Measurements from ENCODE around the gene LRRC56.

The LRRC56 gene

DNA sequence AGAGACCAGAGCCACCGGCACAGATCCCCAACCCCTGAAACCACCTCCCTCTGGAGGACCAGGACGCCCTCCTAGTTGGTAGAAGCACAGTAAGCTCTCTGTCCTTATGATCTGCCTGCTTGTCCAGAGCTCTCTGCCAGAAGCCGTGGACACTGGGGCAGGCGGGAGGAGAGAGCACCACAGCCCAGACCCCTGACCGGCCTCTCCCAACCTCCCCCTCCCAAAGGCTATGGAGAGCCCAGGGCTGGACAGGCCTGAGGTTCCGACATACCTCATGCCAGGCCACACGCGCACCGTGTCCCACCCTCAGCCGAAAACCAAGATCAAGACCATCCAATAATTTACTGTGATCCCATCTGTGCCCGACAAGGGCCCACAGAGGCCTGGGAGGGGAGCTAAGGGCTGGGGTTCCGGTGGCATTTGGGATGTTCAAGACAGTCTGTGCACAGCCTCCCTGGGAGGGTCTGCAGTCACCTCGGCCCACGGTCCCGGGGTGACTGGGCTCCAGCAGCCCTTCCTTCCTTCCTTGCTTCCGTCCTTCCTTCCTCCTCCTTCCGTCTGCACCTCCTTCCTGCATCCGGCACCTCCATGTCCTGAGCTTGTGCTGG lies 5.3 kb upstream of the LRRC56 start:
- no peak for TF ChIP-seq TAF1 (IDR thresholded peaks at IDR 0.05; ENCODE audit: borderline replicate concordance, insufficient read depth, low read length)
- TF ChIP-seq, protein P1, sequence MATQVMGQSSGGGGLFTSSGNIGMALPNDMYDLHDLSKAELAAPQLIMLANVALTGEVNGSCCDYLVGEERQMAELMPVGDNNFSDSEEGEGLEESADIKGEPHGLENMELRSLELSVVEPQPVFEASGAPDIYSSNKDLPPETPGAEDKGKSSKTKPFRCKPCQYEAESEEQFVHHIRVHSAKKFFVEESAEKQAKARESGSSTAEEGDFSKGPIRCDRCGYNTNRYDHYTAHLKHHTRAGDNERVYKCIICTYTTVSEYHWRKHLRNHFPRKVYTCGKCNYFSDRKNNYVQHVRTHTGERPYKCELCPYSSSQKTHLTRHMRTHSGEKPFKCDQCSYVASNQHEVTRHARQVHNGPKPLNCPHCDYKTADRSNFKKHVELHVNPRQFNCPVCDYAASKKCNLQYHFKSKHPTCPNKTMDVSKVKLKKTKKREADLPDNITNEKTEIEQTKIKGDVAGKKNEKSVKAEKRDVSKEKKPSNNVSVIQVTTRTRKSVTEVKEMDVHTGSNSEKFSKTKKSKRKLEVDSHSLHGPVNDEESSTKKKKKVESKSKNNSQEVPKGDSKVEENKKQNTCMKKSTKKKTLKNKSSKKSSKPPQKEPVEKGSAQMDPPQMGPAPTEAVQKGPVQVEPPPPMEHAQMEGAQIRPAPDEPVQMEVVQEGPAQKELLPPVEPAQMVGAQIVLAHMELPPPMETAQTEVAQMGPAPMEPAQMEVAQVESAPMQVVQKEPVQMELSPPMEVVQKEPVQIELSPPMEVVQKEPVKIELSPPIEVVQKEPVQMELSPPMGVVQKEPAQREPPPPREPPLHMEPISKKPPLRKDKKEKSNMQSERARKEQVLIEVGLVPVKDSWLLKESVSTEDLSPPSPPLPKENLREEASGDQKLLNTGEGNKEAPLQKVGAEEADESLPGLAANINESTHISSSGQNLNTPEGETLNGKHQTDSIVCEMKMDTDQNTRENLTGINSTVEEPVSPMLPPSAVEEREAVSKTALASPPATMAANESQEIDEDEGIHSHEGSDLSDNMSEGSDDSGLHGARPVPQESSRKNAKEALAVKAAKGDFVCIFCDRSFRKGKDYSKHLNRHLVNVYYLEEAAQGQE (IDR thresholded peaks at IDR 0.05; ENCODE audit: insufficient read depth in 1 of 2, low read depth in 2 of 2, low read length in 2 of 2): no peak
- TF ChIP-seq POLR2AphosphoS5 (IDR thresholded peaks at IDR 0.05; ENCODE audit: low read depth, low read length): no peak
- TF ChIP-seq FOXP2 (optimal IDR thresholded peaks at IDR 0.05; ENCODE audit: borderline replicate concordance, extremely low read depth, extremely low read length, insufficient read depth): no peak
- no peak for TF ChIP-seq SIN3A (IDR thresholded peaks at IDR 0.05; ENCODE audit: borderline replicate concordance, insufficient read depth, low read length)

DNA sequence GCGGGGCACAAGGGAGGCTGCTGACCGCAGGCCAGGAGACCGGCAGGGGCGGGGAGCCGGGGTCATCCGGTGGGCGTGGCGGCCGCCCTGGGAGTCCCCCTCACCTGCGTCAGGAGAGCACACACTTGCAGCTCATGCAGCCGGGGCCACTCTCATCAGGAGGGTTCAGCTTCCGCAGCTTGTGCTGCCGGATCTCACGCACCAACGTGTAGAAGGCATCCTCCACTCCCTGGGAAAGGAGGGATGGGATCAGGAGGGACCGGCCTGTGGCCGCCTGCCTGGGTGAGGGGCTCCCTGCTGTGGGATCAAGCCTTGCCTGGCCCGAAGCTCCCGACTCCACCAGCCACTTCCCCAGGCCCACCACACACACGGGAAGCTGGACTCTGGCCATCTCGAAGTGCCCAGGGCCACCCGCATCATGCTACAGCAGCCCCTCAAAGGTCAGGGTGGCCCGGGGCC lies 4.8 kb upstream of the LRRC56 start:
- TF ChIP-seq SIN3A (IDR thresholded peaks at IDR 0.05; ENCODE audit: borderline replicate concordance, insufficient read depth, low read length) (no peak), FOXP2 (optimal IDR thresholded peaks at IDR 0.05; ENCODE audit: borderline replicate concordance, extremely low read depth, extremely low read length, insufficient read depth) (no peak), POLR2AphosphoS5 (IDR thresholded peaks at IDR 0.05; ENCODE audit: low read depth, low read length) (no peak), TAF1 (IDR thresholded peaks at IDR 0.05; ENCODE audit: borderline replicate concordance, insufficient read depth, low read length) (no peak)
- TF ChIP-seq, protein P1 (IDR thresholded peaks at IDR 0.05; ENCODE audit: insufficient read depth in 1 of 2, low read depth in 2 of 2, low read length in 2 of 2): no peak

DNA sequence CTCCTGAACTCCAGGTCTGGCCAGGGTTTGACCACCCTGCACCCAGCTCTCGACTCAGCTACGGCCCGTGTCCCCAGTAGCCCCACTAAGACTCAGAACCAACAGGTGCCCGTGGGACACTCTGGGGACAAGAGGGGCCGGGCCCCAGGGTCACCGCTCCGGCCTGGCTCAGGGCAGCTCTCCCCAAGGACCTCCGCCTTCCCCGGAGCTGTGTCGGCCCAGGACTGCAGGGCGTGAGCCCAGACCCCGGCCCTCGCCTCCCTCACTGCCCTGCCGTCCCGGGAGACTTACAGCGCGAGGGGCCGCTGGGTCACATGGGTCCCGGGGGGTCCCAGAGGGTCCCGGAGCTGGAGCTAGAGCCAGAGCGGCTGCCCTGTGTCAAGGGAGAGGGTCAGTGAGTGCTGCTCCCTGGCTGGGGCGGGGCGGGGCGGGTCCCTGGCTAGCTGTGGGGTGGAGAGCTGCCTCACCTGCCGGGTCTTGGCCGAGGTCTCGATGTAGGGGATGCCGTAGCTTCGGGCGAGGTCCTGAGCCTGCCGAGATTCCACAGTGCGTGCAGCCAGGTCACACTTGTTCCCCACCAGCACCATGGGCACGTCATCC lies 4.2 kb upstream of the LRRC56 start:
- TF ChIP-seq POLR2AphosphoS5 (IDR thresholded peaks at IDR 0.05; ENCODE audit: low read depth, low read length): no peak
- TF ChIP-seq FOXP2 (optimal IDR thresholded peaks at IDR 0.05; ENCODE audit: borderline replicate concordance, extremely low read depth, extremely low read length, insufficient read depth): no peak

DNA sequence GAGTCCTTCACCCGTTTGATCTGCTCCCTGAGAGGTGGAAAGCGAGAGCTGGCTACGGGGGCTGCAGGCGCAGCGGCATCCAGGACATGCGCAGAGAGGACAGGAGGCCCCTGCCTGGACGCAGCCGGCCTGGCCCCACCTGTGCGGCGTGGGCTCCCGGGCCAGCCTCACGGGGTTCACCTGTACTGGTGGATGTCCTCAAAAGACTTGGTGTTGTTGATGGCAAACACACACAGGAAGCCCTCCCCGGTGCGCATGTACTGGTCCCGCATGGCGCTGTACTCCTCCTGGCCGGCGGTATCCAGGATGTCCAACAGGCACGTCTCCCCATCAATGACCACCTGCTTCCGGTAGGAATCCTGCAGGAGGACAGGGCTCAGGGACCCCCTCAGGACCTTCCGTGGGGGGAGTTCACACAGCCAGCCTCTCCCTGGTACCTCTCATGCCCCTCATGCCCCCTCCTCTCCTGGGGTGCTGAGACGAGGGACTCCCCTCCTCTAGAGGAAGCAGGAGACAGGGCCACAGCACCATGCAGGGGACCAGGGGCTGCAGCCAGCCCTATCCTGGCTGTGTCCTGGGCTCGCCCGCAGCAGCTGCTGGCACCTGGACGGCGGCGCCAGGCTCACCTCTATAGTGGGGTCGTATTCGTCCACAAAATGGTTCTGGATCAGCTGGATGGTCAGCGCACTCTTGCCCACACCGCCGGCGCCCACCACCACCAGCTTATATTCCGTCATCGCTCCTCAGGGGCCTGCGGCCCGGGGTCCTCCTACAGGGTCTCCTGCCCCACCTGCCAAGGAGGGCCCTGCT lies 3.5 kb upstream of the LRRC56 start:
- TF ChIP-seq, protein P1 (IDR thresholded peaks at IDR 0.05; ENCODE audit: insufficient read depth in 1 of 2, low read depth in 2 of 2, low read length in 2 of 2): no peak
- TF ChIP-seq SIN3A (IDR thresholded peaks at IDR 0.05; ENCODE audit: borderline replicate concordance, insufficient read depth, low read length) (no peak), POLR2AphosphoS5 (IDR thresholded peaks at IDR 0.05; ENCODE audit: low read depth, low read length) (no peak), TAF1 (IDR thresholded peaks at IDR 0.05; ENCODE audit: borderline replicate concordance, insufficient read depth, low read length) (no peak), FOXP2 (optimal IDR thresholded peaks at IDR 0.05; ENCODE audit: borderline replicate concordance, extremely low read depth, extremely low read length, insufficient read depth) (no peak)

DNA sequence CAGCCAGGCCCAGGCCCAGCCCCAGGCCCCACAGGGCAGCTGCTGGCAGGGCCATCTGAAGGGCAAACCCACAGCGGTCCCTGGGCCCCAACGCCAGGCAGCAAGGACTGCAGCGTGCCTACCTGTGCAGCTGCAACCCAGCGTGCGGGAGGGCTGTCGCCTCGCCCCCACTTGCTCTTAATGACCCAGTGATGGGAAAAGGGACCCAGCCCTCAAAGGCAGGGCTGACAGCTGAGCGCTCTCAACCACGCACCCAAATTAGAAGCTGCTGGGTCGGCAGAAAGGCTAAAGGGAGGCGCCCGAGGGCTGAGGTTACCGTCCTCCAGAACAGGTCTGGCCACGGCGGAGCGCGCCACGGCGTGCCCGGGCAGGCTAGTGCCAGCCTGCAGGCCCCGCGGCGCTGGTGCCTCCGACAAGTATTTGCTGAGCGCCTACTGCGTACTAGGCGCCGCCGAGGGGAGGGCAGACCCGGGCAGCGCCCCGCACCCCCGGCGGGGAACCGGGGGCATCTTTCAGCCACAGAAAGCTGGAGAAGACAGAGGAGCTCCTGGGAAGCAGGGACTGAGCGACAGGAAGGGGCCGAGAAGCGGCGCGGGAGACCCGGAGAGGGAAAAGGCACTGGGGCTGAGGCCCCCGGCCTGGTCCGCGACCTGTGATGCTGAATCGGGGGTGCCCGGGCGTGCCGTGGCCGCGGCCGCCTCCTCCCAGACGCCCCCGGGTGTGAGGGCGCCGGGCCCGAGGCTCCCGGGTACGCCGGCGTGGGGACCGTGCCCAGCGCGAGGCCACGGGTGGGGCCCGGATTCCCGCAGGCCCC lies 2.7 kb upstream of the LRRC56 start:
- no peak for TF ChIP-seq SIN3A (IDR thresholded peaks at IDR 0.05; ENCODE audit: borderline replicate concordance, insufficient read depth, low read length)
- TF ChIP-seq FOXP2 (optimal IDR thresholded peaks at IDR 0.05; ENCODE audit: borderline replicate concordance, extremely low read depth, extremely low read length, insufficient read depth): no peak
- no peak for TF ChIP-seq TAF1 (IDR thresholded peaks at IDR 0.05; ENCODE audit: borderline replicate concordance, insufficient read depth, low read length)
- TF ChIP-seq, protein P1 (IDR thresholded peaks at IDR 0.05; ENCODE audit: insufficient read depth in 1 of 2, low read depth in 2 of 2, low read length in 2 of 2): no peak
- TF ChIP-seq POLR2AphosphoS5 (IDR thresholded peaks at IDR 0.05; ENCODE audit: low read depth, low read length): no peak
